ENCODE data around the gene SLC35D3.
"Not testable (repeated sequence)": the region's sequence is repeated elsewhere in the genome, so short reads cannot be mapped to it uniquely, and the experiment has no call there.

SLC35D3 gene

GRCh38 chr6:136962661-136963060 is 40.6 kb downstream of the SLC35D3 start:
- no peak for DNase-seq
- intact Hi-C loops (cut with DNase I): loop anchor here (10.0 kb wide), 1 partner anchor 682 kb away; no protein-coding TSS in a partner anchor

- DNase-seq: no peak
- intact Hi-C loops (cut with DNase I): loop anchor here (10.0 kb wide), 1 partner anchor 682 kb away; no protein-coding TSS in a partner anchor
Observed at GRCh38 chr6:136963259-136963658, 41.2 kb downstream of the SLC35D3 start.

- intact Hi-C loops (cut with DNase I): loop anchor here (10.0 kb wide), 1 partner anchor 680 kb away; no protein-coding TSS in a partner anchor
- DNase-seq: no peak
Observed at GRCh38 chr6:136964398-136964797, 42.3 kb downstream of the SLC35D3 start.

- peak in 8 of 10 donors; percentile 50 to 87 (median 62) for DNase-seq
- intact Hi-C loops (cut with DNase I): loop anchor here (10.0 kb wide), 1 partner anchor 677 kb away; no protein-coding TSS in a partner anchor
Observed at GRCh38 chr6:136967876-136968752, 46.0 kb downstream of the SLC35D3 start.

GRCh38 chr6:136968837-136969236 is 46.7 kb downstream of the SLC35D3 start:
- no peak for DNase-seq
- intact Hi-C loops (cut with DNase I): loop anchor here (10.0 kb wide), 1 partner anchor 676 kb away; no protein-coding TSS in a partner anchor

GRCh38 chr6:136969433-136969832 is 47.3 kb downstream of the SLC35D3 start:
- intact Hi-C loops (cut with DNase I): loop anchor here (10.0 kb wide), 1 partner anchor 675 kb away; no protein-coding TSS in a partner anchor
- no peak for DNase-seq

- intact Hi-C loops (cut with DNase I): loop anchor here (10.0 kb wide), 1 partner anchor 675 kb away; no protein-coding TSS in a partner anchor
- no peak for DNase-seq
Observed at GRCh38 chr6:136969930-136970329, 47.8 kb downstream of the SLC35D3 start.

GRCh38 chr6:136971609-136972008 is 49.5 kb downstream of the SLC35D3 start:
- no peak for DNase-seq
- intact Hi-C loops (cut with DNase I): no loop called here

- intact Hi-C loops (cut with DNase I); DNase-seq: not testable (repeated sequence)
Observed at GRCh38 chr6:136973781-136974180, 51.7 kb downstream of the SLC35D3 start.
